Stimulated activated CD8-positive, alpha-beta memory T cell treated with anti-CD3 and anti-CD28 coated beads, Interleukin-15, amount 100 ng/mL, for 48 hours (primary cell): ENCODE data around the gene KRT76.
"Not testable (repeated sequence)": the region's sequence is repeated elsewhere in the genome, so short reads cannot be mapped to it uniquely, and the experiment has no call there.

Source experiments
- DNase-seq, 2 donors: peaks; one replicate each; pipeline ENCODE4 v3.0.0-alpha.2; 2020; ENCODE audit warnings: low read depth in 2 of 2

KRT76 gene

DNA sequence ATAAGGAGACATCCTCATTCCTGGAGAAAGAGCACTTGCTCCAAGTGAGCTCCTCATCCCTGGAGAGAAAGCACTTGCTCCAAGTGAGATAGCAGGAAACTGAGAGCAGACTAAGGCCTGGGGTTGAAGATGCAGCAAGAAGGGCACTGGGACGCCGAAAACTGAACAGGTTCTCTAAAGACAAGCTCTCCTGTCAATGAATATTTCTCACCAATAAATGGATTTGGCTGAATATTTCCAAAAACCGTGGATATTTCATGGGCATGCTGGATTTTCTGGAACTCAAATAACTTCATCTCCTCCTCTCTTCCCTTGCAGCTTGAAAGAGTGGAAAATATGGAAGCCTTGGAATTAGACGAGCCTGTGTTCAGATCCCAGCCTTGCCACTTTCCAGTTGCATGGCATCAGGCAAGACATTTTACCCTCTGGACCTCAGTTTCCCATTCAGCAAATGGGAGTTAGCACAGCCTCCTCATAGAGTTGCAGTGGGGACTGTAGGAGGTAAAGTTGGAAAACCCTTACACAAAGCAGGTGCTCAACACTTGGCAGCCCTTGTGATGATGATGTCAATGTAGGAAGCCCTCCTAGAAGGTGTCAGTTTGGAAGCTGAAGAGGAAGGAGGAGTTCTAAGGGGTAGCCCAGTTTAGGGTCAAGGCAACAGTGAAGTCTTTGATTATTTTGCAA is 4.4 kb upstream of the KRT76 start:
- no peak for DNase-seq

DNA sequence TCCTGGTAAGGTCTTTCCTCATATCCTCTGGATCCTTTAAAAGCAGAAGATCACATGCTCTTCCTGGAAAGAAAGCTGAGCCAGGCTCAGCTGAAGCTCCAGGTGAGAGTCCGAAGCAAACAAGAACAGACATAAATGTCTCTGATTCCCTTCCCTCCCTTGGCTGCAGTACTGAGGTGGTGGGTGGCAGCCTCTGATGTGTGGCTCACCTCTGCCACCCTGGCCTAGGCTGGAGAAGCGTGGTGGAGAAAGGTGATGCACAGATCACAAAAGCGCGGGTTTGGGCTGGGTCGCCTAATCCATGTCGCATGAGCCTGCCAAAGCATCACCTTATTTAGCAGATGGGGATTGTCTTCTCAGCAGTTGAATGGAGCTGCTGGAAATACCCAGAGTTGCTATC is 2.8 kb upstream of the KRT76 start:
- DNase-seq: no peak

DNA sequence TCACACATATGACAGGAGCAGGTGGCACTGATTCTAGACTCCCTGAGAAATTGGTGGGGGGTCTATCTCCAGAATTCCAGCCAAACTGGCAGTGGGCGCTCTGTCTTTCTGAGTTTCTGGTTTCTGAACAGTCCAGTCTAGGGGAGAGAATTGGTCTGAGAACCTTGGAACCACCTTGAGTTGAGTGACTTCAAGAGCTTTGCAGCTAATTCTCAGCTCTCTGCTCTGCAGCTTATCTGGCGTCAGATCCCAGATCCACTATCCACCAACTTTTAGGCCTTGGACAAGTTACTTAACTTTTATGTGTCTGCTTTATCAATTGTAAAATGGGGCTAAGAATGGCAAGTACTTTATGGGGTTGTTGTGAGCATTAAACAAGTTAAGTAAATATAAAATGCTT is 1.7 kb upstream of the KRT76 start:
- no peak for DNase-seq

DNA sequence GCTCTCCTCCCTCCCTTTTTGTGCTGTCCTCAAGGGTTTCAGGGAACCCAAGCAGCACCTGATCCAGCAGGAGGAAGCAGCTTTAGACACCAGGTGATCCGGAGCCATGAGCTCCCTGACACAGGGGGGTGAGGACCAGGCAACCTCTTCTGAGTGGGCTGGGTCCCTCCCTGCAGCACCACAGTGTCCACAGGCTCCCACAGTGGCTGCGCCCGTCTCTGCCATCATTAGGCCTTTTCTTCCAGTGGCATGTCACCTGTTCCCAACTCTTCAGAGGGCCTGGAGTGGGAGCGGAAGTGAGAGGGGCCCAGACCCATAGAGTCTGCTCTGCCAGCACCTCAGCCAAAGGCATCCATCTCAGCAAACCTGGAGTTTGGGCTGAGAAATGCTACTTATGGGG is 421 bp upstream of the KRT76 start:
- DNase-seq: no peak

GRCh38 chr12:52776435-52776834 is 710 bp downstream of the KRT76 start:
- DNase-seq: no peak

DNA sequence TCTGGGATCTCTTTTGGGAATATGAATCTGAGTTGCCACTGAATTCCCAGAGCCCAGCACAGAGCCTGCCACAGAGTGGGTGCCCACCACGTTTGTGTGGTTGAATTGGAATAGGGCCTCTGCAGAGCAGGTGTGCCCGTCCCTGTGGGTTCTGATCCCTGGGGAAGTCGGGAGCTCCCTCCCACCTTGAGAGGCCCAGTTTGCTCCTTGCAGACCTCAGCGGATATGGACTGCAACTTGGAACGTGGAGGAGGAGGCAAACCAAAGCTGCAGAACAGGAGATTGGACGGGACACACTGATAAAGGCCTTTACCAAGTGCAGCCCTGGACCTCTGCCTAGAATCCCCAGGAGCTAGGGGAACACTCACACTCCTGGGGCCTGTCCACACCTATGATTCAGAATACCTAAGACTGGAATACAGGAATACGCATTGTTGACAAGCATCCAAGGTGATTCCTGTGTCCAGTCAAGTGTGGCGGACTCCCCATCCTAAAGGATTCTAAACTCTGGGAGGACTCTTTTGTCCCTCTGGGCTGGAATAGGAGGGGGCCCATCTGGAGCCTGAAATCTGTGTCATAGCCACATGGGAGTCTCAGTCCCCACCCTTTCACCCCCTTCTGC is 2.4 kb downstream of the KRT76 start:
- DNase-seq: no peak

- no peak for DNase-seq
Observed at GRCh38 chr12:52772772-52773171, 4.4 kb downstream of the KRT76 start.

DNA sequence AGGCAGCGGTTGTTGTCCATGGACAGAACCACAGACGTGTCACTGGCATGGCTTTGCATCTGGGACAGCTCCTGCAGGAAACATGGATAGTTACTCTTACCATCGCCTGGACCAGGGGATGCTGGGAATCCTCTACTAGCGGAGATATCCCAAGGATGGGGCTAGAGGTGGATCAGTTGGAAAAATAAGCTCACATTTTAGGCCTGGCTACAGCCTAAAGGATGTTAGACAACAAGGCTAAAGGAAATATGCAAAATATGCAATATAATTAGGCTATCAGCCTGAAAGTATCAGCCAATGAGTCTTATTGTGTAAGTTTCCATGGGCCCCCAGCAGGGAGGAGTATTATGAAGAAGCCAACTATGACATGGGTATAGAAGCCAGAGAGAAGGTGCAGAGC is 5.0 kb downstream of the KRT76 start:
- DNase-seq: no peak

DNA sequence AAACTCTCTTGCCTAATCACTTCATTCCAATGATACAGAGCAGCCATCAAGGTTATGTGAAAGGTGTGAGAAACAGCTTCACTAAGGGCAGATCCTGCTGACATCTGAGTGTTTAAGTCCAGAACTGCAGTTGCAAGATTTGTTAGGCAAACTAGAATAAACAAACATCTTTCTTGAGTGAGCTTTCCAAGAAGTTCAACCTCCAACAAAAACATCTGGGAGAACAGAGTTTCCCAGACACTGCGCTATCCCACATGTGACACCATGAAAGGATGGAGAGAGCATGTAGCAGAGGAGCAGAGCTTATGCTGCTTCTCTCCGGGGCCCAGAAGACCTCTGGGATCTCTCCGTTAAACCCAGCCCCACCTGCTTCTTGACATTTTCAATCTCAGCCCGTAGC is 5.6 kb downstream of the KRT76 start:
- DNase-seq: no peak

- DNase-seq: no peak
Observed at GRCh38 chr12:52771088-52771487, 6.1 kb downstream of the KRT76 start.

- DNase-seq: no peak
Observed at GRCh38 chr12:52769946-52770345, 7.2 kb downstream of the KRT76 start.

DNA sequence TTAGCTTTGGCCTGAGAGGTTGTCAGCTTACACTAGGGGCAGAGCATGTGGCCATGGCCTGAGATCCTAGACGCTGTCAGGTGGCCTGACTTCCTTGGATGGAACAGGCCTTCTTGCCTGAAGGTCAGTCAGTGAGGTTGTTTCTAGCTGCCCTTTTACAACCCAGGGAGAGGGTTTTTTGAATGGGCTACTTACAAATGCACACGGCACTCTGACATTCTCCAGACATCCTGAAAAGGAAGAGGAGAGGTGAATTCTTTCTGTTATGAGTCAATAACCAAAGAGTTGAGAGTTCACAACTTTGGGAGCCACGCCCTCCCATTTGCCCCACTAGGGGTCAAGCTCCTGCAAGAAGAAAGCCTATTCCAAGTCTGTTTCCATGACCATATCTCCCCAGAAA is 7.8 kb downstream of the KRT76 start:
- DNase-seq: no peak

DNA sequence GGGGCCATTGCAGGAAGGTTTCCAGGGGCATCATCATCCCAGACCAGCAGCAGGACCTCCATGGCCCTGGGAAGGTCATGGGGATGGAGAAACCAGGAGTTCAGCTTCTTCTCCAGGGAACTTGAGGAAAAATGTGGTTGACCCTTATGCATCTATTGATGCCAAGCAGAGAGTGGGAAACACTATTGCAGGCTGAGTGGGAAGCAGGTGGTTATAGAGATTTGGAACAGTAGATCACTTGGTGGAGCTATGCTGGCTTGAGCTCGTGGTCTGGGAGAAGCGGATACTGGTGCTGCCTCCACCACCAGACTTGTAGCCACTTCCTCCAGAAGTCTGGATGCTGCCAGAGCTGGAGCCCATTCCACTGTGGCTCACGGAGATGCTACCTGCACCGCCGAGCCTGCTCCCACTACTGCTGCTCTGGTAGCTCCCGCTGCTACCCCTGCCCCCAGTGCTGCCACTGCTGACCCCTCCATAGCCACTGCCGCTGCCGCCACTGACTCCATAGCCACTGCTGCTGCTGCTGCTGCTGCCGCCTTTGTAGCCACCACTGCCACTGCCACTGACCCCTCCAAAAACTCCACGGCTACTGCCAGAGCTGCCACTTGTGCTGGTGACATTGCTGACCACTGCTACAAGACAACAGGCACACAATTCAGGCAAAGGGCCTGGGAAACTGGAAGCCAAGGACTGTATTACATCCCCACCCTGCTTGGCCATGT is 8.5 kb downstream of the KRT76 start:
- DNase-seq: no peak

DNA sequence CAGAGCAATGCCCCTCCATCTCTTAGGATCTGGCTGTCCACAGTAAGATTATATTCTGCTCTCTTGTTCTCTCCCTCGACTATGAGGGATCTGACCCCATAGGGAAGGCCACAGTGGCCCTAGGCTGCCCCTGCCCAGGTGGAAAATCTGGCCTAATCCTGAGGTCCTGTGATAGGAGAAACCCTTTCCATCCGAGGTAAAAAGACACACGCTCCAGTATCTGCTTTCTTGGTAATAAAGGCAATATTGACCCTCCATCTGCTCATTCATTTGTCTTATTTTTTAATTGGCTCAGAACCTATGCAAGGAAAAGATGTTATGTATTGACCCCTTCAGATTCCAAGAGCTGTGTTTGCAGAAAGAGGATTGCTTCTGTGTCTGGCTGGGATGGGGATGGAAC is 9.7 kb downstream of the KRT76 start:
- no peak for DNase-seq

DNA sequence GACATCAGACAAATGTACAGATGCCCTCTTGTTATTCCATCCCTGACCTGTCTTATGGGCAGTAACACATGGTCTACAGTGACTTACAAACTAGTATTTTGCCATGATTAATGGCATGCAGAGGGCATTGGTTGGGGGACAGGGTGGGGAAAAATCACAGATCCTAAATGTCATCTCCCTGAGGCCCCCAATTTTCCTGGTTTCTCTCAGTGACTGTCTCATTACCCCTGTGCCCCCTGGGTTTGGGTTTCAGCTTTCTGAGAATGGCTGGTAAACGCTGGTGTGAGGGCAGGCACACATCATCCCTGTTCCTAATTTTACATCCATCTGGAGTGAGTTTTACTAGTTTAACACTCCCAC is 10.1 kb downstream of the KRT76 start:
- no peak for DNase-seq

DNA sequence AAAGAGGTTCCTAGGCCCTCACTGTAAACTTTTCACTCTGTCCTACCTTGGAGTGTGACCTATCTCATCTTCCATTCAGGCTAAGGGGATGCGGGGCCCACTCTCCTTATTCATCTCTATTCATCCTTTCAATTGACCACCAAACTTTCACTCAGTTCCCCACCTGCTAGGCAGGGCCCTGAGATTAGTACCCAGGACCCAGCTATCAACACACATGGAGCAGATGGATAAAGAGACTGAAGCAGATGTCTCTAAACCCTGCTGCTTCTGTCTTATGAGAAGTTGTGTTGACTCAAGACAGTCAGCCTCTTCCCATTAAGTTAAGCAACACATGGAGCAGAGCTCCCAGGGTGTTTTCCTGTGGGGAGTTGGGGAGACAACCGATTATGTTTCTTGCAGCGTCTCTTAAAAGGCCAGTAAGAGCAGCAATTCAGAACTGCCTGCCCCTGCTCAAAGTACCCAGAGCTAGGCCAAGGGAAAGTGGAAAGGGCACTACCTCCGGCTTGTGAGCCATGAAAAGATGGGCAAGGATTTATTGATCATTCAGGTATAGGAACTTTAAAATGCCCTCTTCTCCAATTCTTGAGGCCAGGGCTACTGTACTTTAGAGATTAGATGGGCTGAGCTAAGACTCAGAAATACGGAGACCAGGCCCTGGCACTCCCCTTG is 10.7 kb downstream of the KRT76 start:
- DNase-seq: no peak

DNA sequence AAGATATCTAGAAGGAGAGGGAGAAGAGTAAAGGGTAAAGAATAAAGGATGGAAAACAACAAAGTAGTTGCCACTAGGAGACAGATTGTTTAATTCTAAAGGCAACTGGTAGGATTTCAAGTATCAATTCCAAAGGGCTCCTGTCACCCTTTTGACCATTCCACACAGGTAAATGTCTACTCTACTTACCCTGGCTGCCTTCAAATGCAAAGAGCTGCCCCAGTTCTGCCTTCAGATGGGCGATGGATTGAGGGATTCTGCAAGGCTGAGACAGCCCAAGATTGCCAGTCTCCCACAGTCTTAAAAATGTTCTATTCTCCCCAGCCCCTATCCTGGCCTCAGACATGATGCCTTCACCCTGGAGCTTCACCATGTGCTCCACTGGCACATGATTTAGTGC is 11.4 kb downstream of the KRT76 start:
- DNase-seq: no peak

- DNase-seq: no peak
Observed at GRCh38 chr12:52763991-52764390, 13.2 kb downstream of the KRT76 start.

- DNase-seq: no peak
Observed at GRCh38 chr12:52763036-52763659, 14.0 kb downstream of the KRT76 start.

DNA sequence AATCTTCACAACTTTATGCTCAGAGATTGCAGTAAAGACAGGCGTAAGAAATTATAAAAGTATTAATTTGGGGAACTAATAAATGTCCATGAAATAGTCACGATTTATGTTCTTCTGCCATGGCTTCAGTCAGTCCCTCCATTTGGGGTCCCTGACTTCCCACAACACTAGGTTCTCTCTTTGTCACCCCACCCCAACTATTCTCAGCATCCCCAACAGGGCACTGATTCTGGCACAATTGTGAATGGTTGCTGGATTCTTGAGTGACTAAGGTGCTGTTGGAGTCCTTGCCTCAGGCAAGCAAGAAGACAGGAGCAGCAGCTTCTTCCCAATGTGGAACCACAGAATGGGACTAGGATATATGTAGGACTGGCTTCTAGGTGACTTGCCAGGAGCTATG is 15.3 kb downstream of the KRT76 start:
- DNase-seq: no peak

DNA sequence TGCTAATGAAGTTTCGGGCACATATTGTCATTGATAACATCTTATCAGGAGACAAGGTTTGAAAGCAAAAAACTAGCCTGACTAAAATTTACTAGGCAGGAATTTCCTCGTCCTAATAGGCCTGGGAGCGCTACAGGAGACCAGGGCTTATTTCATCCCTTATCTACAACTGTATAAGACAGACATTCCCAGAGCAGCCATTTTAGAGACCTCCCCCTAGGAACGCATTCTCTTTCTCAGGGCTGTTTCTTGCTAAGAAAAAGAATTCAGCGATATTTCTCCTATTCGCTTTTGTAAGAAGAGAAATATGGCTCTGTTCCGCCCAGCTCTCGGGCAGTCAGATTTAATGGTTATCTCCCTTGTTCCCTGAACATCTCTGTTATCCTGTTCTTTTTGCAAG is 15.9 kb downstream of the KRT76 start:
- not testable (repeated sequence) for DNase-seq

- no peak for DNase-seq
Observed at GRCh38 chr12:52760623-52761022, 16.5 kb downstream of the KRT76 start.
